Muscle layer of duodenum (tissue), 2 donors: ENCODE data around the gene CCL24.
"Not testable (repeated sequence)": the region's sequence is repeated elsewhere in the genome, so short reads cannot be mapped to it uniquely, and the experiment has no call there.

Experiments
- H3K27ac ChIP-seq: one replicate; pipeline ENCODE4 v1.7.0; 2013; ENCODE audit warnings: mild to moderate bottlenecking, low read length
- H3K27me3 ChIP-seq: one replicate; pipeline ENCODE4 v1.7.0; 2013; ENCODE audit warnings: low read depth, mild to moderate bottlenecking, control low read depth, low read length
- H3K36me3 ChIP-seq, 2 donors: one replicate each; pipeline ENCODE4 v1.7.0; 2013; ENCODE audit warnings: low read length in 2 of 2, control low read depth in 1 of 2, mild to moderate bottlenecking in 1 of 2; ENCODE audit not compliant: insufficient read depth in 2 of 2, control insufficient read depth in 1 of 2
- H3K4me1 ChIP-seq, 2 donors: one replicate each; pipeline ENCODE4 v1.7.0; 2013; ENCODE audit warnings: low read length in 2 of 2, mild to moderate bottlenecking in 2 of 2, control low read depth in 1 of 2, moderate library complexity in 1 of 2; ENCODE audit not compliant: insufficient read depth in 2 of 2, control insufficient read depth in 1 of 2
- H3K4me3 ChIP-seq, 2 donors: one replicate each; pipeline ENCODE4 v1.7.0; 2013; ENCODE audit warnings: low read length in 2 of 2, low read depth in 1 of 2, mild to moderate bottlenecking in 1 of 2
- H3K9me3 ChIP-seq, 2 donors: one replicate each; pipeline ENCODE4 v1.7.0; 2013; ENCODE audit warnings: low read length in 2 of 2, control low read depth in 1 of 2, mild to moderate bottlenecking in 1 of 2; ENCODE audit not compliant: control insufficient read depth in 1 of 2
- donor health status: healthy.

The CCL24 gene

DNA sequence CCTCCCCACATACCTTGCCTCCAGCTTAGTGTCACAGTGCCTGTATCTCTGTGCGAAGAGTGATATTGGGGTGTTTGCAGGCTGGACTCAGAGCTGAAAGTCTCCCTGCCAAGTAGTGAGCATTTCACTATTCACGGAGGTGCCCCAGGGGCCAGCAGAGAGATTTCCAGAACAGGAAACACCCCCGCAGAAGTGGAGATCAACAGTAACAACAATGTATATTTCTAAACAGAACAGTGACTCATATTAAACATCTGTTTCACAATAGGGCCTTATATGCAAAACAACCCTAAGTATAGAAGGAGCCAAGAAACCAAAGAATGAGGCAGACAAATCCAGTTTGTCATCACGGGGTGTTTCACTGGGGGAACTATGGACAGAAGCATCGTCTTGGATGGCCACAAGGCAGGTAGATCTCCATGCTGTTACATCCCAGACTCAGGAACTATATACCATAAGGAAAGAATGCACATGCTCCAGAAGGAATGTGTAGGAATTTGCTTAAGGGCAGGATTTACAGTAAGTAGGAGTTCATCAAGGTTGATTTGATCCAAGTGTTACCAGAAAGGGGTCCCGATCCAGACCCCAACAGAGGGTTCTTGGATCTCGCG, 29.3 kb upstream of the CCL24 start:
- peak overlapping the region; percentile 47 for H3K27ac ChIP-seq
- H3K27me3 ChIP-seq, result no peaks in the 10 kb centered on the region
- no peaks in the 10 kb centered on the region for H3K36me3 ChIP-seq
- H3K4me1 ChIP-seq, result peaks cover 5 to 6% of the 10 kb centered on the region in 2 donors
- H3K4me3 ChIP-seq, result no peak overlapping the region
- no peaks in the 10 kb centered on the region for H3K9me3 ChIP-seq

DNA sequence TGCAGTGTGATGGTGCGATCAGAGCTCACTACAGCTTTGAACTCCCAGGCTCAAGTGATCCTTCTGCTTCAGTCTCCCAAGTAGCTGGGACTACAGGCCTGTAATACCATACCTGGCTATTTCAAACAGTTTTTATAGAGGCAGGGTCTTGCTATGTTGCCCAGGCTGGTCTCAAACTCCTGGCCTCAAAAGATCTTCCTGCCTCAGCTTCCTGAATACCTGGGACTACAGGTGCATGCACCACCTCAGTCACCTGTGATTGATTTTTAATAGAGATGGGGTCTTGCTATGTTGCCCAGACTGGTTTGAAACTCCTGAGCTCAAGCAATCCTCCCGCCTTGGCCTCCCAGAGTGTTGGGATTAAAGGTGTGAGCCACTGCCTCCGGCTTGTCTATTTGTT, 26.4 kb upstream of the CCL24 start:
- Histone ChIP-seq H3K27me3 (no peaks in the 10 kb centered on the region), H3K36me3 (no peaks in the 10 kb centered on the region), H3K9me3 (no peaks in the 10 kb centered on the region), H3K27ac (no peak overlapping the region), H3K4me3 (no peak overlapping the region), H3K4me1 (peaks cover 5 to 6% of the 10 kb centered on the region in 2 donors)

DNA sequence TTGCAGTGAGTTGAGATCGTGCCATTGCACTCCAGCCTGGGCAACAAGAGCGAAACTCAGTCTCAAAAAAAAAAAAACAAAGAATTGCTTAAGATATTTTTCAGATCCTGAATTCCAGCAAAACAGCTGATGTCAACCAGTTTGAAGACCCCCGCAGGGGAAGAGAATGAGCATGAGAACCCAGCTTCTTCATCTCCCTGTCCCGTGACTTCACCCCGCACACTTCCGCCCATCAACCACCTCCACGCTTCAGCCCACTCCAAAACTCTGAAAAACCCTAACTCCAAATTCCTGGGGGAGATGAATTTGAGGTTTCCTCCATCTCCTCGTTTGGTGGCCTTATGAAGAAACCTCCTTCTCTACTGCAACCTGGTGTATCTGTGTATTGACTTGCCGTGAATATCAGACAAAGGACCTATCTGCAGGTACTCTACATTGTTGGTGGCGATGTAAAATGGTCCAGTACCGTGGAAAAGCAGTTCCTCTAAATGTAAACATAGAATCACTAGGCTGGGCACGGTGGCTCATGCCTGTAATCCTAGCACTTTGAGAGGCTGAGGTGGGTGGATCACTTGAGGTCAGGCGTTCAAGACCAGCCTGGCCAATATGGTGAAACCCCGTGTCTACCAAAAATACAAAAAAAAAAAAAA, 24.8 kb upstream of the CCL24 start:
- not testable (repeated sequence) for H3K27me3 ChIP-seq, H3K36me3 ChIP-seq, H3K27ac ChIP-seq

DNA sequence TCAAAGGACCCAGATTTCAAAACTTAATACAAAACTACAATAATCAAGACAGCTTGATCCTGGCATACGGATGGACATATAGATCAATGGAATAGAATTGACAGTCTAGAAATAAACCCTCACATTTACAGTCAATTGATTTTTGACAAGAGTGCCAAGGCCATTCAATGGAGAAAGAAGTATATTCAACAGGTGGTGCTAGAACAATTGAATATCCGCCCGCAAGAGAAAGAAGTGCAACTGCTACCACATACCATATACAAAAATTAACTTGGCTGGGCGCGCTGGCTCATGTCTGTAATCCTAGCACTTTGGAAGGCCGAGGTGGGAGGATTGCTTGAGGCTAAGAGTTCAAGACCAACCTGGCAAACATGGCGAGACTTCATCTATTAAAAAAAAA, 23.2 kb upstream of the CCL24 start:
- no peaks in the 10 kb centered on the region for H3K9me3 ChIP-seq
- no peak overlapping the region for H3K27ac ChIP-seq
- no peak overlapping the region for H3K4me3 ChIP-seq
- no peaks in the 10 kb centered on the region for H3K36me3 ChIP-seq
- H3K4me1 ChIP-seq, result no peaks in the 10 kb centered on the region
- no peaks in the 10 kb centered on the region for H3K27me3 ChIP-seq

More for the DNA sequence above, 24.8 kb upstream of the CCL24 start:
- H3K9me3 ChIP-seq, H3K4me3 ChIP-seq, H3K4me1 ChIP-seq: not testable (repeated sequence)

DNA sequence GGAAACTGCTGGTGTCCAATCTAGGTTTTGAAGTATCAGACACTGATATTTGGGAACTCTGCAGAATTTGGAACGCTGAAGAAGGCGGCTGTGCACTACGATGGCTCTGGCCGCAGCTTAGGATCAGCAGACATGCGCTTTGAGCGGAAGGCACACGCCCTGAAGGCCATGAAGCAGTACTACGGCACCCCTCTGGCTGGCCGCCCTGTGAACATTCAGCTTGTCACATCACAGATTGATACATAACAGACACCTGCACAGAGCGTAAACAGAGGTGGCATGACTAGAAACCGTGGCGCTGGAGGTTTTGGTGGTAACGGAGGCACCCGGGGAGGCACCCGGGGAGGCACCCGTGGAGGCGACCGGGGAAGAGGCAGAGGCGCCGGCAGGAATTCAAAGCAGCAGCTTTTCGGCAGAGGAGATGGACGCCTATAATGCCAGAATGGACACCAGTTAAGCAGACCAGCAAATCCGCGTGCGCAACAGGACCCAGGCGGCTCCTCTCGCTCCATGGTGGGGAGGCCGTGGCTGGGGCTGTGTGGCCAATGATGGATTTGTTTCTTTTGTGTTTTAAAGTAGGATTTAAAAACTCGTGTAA, 22.2 kb upstream of the CCL24 start:
- no peak overlapping the region for H3K27ac ChIP-seq
- no peaks in the 10 kb centered on the region for H3K4me1 ChIP-seq
- H3K27me3 ChIP-seq, result no peaks in the 10 kb centered on the region
- no peaks in the 10 kb centered on the region for H3K9me3 ChIP-seq
- H3K36me3 ChIP-seq, result no peaks in the 10 kb centered on the region
- H3K4me3 ChIP-seq, result no peak overlapping the region

DNA sequence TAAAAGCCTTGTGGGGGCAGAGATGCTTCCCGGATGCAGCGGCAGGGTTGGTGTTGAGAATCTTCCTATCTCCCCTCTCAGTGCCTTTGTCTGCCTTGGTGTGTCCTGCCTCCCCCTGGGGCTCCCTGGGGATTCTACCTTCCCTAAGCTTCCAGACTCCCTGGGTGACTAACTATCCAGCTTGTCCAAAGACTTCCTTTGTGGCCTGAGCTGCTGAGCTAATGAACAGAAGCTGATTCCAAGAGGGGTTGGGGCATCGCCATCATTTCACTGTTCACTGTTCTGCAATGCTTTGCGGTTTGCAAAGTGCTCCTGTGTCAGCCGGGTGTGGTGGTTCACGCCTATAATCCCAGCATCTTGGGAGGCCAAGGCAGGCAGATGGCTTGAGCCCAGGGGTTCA, 20.1 kb upstream of the CCL24 start:
- not testable (repeated sequence) for H3K4me3 ChIP-seq, H3K9me3 ChIP-seq, H3K27ac ChIP-seq, H3K36me3 ChIP-seq, H3K4me1 ChIP-seq, H3K27me3 ChIP-seq

DNA sequence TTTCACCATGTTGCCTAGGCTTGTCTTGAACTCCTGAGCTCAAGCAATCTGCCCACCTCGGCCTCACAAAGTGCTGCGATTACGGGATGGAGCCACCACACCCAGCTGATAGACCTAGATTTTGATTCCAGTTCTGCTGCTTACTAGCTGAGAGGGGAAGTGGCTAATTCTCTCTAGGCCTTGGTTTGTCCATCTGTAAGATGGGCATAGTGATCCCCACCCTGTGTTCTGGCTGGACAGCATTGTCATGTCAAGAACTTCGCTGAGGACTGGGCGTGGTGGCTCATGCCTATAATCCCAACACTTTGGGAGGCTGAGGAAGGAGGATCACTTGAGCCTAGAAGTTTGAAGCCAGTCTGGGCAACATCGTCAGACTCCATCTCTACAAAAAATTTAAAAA, 17.4 kb upstream of the CCL24 start:
- H3K36me3 ChIP-seq, result no peaks in the 10 kb centered on the region
- no peaks in the 10 kb centered on the region for H3K4me1 ChIP-seq

DNA sequence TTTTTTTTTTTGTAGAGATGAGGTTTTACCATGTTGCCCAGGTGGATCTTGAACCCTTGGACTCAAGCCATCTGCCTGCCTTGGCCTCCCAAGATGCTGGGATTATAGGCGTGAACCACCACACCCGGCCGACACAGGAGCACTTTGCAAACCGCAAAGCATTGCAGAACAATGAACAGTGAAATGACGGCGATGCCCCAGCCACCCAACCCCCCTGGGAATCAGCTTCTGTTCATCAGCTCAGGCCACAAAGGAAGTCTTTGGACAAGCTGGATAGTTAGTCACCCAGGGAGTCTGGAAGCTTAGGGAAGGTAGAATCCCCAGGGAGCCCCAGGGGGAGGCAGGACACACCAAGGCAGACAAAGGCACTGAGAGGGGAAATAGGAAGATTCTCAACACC, 16.1 kb upstream of the CCL24 start:
- H3K9me3 ChIP-seq, H3K27me3 ChIP-seq, H3K36me3 ChIP-seq, H3K27ac ChIP-seq, H3K4me1 ChIP-seq, H3K4me3 ChIP-seq: not testable (repeated sequence)

More for the DNA sequence above, 17.4 kb upstream of the CCL24 start:
- Histone ChIP-seq H3K4me3 (no peak overlapping the region), H3K27me3 (no peaks in the 10 kb centered on the region), H3K9me3 (no peaks in the 10 kb centered on the region), H3K27ac (no peak overlapping the region)

DNA sequence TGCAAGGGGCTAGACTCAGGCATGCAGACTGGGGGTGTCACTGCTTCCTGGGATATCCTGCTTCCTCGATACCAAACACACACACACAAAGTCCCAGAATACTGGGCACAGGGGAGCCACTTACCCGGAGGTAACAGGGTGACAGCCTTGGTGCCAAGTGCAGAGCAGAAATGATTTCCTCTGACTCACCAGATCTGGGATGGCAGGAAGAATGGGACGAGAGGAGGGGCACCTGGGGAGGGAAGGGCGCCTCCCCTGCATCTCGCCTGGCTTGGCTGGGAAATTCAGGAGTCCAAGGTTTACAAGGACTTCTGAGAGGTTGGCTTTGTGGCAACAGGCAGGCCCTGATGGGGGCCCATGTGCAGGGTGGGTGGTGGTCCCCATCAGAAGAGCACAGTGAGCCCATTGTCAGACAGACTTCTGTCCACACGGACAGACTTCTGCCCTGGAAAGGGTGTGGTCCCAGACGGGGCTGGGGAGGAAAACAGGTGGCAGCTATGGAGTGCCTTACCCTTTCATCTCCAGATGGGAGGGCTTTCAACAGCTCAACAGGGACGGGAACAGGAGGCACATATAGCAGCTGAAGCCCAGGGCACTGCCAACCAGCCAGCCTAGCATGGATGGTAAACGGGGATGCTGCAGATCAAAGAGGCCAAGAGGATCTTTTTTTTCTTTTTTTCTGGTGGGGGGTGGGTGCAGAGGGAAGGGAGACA, 9.7 kb upstream of the CCL24 start:
- Histone ChIP-seq H3K4me3 (no peak overlapping the region), H3K9me3 (no peaks in the 10 kb centered on the region), H3K4me1 (no peaks in the 10 kb centered on the region), H3K36me3 (no peaks in the 10 kb centered on the region), H3K27me3 (no peaks in the 10 kb centered on the region), H3K27ac (no peak overlapping the region)

DNA sequence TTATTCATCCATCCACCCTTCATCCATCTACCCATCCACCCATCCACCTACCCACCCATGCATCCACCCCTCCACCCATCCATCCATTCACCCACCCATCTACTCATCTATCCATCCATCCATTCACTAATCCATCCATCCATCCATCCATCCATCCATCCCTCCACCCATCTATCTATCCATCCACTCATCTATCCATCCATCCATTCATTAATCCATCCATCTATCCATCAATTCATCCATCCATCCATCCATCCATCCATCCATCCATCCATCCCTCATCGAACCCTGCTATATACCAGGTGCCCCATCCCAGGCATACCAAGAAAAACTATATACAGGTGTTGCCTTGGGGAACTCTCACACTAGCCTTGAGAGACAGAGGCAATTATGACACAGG, 7.1 kb upstream of the CCL24 start:
- no peak overlapping the region for H3K4me3 ChIP-seq
- H3K36me3 ChIP-seq, result no peaks in the 10 kb centered on the region
- H3K27ac ChIP-seq, result no peak overlapping the region
- no peaks in the 10 kb centered on the region for H3K4me1 ChIP-seq
- no peaks in the 10 kb centered on the region for H3K27me3 ChIP-seq
- no peaks in the 10 kb centered on the region for H3K9me3 ChIP-seq

DNA sequence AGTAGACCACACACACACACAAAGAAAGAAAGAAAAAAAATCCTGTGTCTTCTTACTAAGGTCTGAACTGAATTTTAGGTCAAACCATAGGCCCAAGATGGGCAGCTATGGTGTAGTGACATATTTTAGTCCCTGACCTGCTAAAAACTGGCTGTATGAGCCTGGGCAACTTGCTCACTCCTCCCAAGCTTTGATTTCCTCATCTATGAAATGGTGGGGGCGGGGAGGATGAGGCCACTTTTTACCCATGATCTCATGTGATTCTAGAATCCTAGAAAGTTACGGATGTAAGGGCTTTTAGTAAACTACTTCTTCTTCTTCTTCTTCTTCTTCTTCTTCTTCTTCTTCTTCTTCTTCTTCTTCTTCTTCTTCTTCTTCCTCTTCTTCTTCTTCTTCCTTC, 6.1 kb upstream of the CCL24 start:
- no peaks in the 10 kb centered on the region for H3K36me3 ChIP-seq
- H3K4me3 ChIP-seq, result no peak overlapping the region
- no peak overlapping the region for H3K27ac ChIP-seq
- no peaks in the 10 kb centered on the region for H3K4me1 ChIP-seq
- H3K27me3 ChIP-seq, result no peaks in the 10 kb centered on the region
- H3K9me3 ChIP-seq, result no peaks in the 10 kb centered on the region
